GM18870 (cell line): ENCODE data around the gene FCRLB.
"Not testable (repeated sequence)": the region's sequence is repeated elsewhere in the genome, so short reads cannot be mapped to it uniquely, and the experiment has no call there.

Experiments used
- ATAC-seq: cut with Tn5 transposase; IDR thresholded peaks from one replicate; pipeline ENCODE4 v1.9.1; 2021; ENCODE audit warnings: moderate library complexity; ENCODE audit not compliant: unreplicated experiment

Gene FCRLB

DNA sequence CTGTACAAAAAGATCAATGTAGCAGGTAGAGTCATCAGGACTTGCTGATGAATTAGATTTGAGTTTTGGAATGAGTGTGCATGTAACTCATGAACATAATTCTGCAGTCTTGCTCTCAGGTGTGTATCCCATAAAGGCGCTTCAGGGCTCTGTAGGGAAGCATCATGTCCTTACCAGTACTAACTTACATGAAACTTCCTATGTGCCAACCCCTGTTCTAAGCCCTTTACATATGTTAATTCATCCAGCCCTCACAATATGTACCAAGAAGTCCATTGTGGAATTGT is 2.1 kb upstream of the FCRLB start:
- peak; percentile 33 for ATAC-seq

DNA sequence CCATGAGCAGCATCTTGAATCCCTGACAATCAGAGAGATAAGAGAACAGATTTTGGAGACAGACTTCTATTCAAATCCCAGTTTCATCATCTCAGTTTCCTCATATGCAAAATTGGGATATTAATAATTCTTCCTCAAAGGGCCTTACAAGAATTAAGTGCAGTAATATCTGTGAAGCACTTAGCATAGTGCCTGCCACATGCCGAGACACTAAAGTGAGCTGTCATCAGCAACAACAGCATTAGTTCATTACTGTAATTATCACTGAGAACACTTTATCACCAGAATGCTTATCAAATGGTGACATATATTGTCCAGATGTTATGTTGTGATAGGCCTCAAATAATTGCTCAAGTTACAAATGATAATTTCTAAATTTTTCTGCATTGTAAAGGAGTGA is 922 bp upstream of the FCRLB start:
- no peak for ATAC-seq

DNA sequence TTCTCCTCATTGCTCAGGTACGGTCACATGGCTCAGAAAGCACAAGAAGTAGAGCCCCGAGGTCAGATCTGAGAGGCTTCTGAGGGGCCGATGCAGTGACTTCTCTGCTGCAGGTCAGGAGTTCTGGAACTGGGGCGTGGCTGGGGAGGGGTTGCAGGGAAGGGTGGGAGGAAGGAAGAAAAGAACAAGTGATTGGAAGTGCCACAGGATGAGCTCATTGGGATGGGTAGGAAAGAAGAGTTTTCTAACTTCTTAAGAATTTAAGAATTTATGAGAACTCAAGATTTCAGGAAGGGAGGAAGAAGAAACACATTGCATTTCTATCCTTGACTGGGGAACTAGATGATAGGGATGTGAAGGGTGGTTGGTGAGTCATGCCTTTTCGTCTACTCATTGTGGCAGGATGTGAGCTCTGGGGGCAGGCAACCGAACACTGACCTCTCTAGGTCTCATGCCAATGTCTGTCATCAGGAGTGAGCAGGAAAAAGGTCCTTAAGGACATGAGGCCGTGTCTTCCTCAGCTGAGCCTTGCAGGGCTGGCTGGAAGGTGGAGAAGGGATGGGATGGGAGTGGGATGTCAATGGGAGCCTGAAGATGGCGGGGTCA is 497 bp downstream of the FCRLB start:
- no peak for ATAC-seq

DNA sequence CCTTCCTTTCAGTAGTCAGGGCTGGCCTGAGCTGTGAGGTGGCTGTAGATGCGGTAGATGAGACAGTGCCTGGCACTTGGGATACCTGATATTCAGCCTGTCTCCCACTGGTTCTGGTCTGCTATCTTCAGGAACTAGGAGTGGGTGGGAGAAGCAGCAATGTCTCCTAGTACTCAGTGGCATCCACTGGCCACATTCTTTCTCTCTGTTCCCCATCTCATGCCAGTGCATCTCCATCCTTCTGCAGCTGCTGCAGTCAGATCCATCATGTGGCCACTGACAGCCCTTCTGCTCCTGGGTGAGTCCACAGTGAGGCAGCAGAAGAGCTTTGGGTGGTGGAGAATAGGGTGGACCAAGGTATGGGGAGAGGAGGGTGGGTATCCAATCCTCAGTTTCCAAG is 1.1 kb downstream of the FCRLB start:
- ATAC-seq, result no peak

GRCh38 chr1:161723459-161724141 is 2.3 kb downstream of the FCRLB start:
- ATAC-seq, result no peak

DNA sequence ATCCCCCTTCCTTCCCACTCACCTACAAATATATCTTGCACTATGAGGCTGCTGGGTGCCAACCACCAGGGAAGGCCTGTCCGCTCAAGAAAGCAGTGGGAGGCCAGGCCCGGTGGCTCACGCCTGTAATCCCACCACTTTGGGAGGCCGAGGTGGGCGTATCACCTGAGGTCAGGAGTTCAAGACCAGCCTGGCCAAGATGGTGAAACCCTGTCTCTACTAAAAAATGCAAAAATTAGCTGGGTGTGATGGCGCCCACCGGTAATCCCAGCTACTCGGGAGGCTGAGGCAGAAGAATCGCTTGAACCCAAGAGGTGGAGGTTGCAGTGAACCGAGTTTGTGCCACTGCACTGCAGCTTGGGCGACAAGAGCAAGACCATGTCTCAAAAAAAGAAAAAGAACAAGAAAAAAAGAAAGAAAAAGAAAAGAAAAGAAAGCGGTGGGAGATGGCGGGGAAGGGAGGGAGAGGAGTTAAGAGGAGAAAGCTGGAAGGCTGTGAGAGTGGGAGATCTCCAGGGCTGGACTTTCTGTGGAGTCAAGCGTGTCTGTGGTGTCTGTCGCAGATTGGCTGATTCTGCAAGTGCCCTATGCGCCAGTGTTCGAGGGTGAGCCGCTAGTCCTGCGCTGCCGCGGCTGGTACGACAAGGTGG is 4.0 kb downstream of the FCRLB start:
- ATAC-seq, result not testable (repeated sequence)

GRCh38 chr1:161725908-161726472 is 4.6 kb downstream of the FCRLB start:
- no peak for ATAC-seq

- ATAC-seq, result no peak
Measured at GRCh38 chr1:161726473-161727255, 5.3 kb downstream of the FCRLB start.

DNA sequence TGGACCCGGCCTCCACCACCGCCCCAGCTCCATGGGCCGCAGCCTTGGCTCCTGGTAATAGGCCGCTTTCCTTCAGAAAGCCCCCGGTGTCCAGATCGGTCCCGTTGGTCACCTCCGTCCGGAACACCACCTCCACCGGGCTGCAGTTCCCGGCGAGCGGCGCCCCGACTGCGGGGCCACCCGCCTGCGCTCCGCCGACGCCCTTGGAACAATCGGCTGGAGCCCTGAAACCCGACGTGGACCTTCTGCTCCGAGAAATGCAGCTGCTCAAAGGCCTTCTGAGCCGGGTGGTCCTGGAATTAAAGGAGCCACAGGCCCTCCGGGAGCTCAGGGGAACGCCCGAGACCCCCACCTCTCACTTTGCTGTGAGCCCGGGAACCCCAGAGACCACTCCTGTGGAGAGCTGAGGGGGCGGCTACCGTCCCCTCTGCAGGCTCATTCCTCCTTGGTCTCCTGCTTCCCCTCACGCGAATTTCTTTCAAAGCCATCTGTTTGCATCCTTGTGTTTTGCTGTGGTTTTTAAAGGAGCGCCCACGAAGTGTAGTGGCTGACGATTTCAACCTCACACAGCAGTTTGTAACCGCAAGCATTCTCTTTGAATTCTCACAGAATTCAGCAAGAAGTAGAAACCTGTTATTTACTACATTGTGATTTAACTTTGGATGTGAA is 6.0 kb downstream of the FCRLB start:
- ATAC-seq, result no peak

DNA sequence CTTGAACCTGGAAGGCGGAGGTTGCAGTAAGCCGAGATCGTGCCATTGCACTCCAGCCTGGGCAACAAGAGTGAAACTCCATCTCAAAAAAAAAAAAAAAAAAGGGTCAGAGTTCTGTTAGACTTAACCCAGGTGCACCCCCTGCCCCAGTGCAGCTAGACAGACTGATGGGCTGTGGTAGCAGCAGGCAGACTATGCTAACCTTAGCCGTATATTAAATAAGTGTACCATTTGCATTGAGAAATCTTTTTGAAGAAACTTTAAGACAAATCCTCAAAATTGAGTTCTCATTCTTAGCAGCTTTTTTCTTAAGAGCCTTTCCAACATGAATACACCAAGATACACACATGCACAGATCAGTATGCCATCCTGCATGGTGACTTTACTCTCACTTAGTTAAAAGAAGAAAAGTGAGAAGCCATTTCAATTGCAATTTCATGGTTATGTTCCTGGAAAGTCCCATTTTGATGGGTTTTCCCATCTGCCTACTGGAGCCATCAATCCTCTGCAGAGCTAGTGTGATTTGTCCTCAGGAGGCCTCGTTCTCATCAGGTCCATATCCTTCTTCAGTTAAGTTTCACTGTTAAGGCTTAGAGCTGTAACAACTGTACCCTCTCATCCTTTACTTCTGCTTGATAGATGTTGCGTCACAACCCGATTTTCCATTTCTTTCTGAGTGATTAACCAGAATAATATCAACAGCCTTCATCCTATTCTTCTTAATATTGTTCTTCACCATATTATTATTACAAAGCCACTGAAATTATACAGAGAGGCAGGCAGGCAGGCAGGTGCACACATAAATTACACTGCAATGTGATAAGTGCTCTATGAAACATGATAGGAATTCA is 7.3 kb downstream of the FCRLB start:
- no peak for ATAC-seq

DNA sequence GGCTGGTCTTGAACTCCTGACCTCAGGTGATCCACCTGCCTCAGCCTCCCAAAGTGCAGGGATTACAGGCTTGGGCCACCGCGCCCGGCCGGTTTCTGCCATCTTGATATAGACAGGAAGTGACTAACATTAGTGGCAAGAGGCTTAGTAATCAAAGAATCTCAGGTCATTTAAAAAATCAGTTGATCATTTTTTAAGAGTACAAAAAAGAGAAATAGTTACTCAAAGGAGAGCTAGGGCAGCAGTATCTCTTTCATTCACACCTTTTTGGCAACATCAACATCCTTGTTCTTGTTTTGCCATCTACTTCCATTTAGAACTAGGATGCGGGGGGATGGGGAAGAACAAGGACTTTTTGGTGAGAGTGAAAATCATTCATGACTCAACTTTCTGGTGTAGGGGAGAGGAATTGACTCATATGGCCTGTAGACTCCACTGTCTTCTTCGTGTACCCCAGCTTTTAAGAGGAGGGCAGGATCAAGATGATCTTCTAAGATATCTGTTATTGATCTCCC is 8.8 kb downstream of the FCRLB start:
- ATAC-seq, result no peak

GRCh38 chr1:161731241-161731640 is 9.9 kb downstream of the FCRLB start:
- no peak for ATAC-seq

DNA sequence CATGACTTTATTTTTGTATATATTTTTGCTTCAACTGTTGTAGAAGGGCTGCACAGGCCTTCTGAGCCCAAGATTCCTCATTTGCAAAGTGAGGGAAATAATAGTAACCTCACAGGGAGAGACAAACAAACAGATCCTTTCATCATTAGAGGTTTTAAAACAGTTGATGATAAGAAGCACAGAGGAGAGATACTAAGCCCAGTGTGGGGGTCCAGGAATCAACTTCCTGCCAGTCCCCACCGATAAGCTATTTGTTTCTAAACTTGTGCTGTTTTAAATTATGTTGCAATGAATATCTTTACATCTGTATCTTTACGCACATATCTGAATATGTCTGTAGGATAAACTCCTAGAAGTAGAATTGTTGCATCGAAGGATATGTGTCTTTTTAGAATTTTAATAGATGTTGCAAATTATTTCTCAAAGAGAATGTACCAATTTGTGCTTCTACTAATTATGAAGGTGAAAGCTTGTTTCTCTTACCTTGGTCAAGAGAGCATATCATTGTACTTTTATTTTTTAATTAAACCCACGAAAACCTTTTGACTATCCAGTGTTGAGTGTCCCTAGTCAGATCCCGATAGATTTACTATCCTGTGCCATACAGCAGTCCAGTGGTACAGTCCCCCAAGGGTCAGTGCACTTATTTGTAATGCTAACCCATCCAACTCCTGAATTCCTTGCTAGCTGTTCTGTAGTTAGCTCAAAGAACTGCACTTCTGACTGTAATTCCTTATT is 10.8 kb downstream of the FCRLB start:
- no peak for ATAC-seq

GRCh38 chr1:161733526-161733925 is 12.2 kb downstream of the FCRLB start:
- no peak for ATAC-seq

DNA sequence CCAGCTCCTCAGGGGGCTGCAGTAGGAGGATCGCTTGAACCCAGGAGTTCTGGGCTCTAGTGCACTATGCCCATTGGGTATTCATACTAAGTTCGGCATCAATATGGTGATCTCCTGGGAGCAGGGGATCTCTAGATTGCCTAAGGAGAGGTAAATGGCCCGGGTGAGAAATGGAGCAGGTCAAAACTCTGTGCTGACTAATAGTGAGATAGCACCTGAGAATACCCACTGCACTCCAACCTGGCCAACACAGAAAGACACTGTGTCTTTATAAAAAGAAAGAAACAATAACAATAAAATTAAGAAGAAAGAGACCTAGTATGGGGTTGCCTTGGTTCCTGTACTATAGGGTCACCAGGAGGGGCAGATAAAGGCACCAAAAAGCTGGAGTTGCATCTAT is 14.5 kb downstream of the FCRLB start:
- no peak for ATAC-seq

DNA sequence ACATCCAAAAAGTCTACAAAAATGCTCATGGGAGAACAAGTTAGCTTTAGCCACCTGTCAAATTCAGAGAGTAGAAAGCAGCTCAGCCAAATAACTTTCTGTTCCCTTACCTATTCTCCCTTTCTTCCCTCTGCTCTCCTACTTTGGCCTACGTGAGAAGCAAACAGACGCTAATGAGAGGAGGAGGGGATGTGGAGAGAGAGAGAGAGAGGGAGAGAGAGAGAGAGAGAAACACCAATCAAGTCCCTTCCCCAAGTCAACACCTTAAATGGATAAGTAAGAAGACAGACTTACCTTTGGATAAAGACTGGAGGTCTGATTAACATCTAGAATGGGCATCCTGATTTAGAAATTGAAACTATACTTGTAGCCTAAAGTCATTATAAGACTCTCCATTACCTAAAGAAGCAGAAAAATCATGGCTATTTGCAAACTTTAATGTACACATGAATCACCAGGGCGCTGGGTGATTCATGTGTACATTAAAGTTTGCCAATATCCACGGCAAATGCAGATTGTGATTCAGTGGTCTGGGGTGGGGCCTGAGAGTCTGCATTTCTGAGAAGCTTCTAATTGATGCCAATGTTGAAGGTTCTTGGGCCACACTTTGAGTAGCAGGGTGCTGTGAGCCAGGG is 15.1 kb downstream of the FCRLB start:
- ATAC-seq, result no peak

- ATAC-seq, result no peak
Measured at GRCh38 chr1:161737625-161738024, 16.3 kb downstream of the FCRLB start.

DNA sequence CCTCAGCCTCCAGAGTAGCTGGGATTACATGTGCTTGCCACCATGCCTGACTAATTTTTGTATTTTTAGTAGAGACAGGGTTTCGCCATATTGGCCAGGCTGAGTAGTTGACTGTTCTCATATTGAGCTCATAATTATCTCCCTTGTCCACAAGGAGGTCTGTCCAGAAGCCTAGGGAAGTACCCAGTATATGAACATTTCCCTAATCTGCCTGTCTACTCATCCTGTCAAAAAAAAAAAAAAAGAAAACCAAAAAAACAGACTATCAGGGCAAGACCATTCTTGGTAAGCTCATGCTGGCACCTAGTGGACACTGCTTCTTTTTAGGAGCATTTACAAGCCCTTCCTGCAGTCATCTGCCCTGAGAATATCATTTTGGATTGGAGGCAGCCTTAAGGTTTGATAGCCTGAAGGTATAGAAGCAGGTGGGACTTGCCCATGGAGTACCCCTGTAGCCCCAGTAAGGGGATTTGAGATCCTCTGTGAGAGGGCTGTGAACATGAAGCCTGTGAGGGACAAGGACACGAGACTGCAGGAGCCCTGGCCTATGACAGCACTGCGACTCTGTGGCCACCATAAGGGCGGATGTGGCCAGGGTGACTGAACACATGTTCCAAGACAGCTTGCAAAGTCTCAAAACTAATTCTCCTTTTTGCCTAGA is 17.4 kb downstream of the FCRLB start:
- peak; percentile 64 for ATAC-seq
